Thymus (tissue), 11 donors: ENCODE measurements around the gene APP. TPM values are rescaled to one million over a fixed set of nuclear protein-coding genes. Genes with fewer than 3 reads are reported as not detected.
A peak's percentile ranks its signal among the peaks of the same experiment; 100 is the strongest.

ENCODE experiments used
- DNase-seq, 9 donors: peaks; one replicate each; pipeline ENCODE4 v3.0.0-alpha.2; 2013; ENCODE audit warnings: low spot score in 9 of 9, low read depth in 6 of 9, missing footprints in 1 of 9
- H3K27ac ChIP-seq, 2 donors: one replicate each; pipeline ENCODE4 v1.5.1; 2013; ENCODE audit warnings: control low read depth in 1 of 2, low read depth in 1 of 2, low read length in 1 of 2, mild to moderate bottlenecking in 1 of 2, moderate library complexity in 1 of 2
- H3K27me3 ChIP-seq, 2 donors: one replicate each; pipeline ENCODE4 v1.5.1; 2013; ENCODE audit warnings: low read length in 1 of 2; ENCODE audit not compliant: control insufficient read depth in 2 of 2, insufficient read depth in 1 of 2
- H3K36me3 ChIP-seq, 2 donors: one replicate each; pipeline ENCODE4 v1.5.1; 2013; ENCODE audit warnings: low read length in 1 of 2, mild to moderate bottlenecking in 1 of 2, moderate library complexity in 1 of 2; ENCODE audit not compliant: control insufficient read depth in 2 of 2, insufficient read depth in 2 of 2
- H3K4me1 ChIP-seq, 2 donors: one replicate each; pipeline ENCODE4 v1.5.1; 2013; ENCODE audit warnings: low read length in 2 of 2; ENCODE audit not compliant: control insufficient read depth in 2 of 2, insufficient read depth in 2 of 2
- H3K4me3 ChIP-seq, 2 donors: one replicate each; pipeline ENCODE4 v1.5.1; 2013; ENCODE audit warnings: low read length in 2 of 2, control low read depth in 1 of 2, mild to moderate bottlenecking in 1 of 2
- H3K9me3 ChIP-seq, 2 donors: one replicate each; pipeline ENCODE4 v1.5.1; 2013; ENCODE audit warnings: low read length in 1 of 2, mild to moderate bottlenecking in 1 of 2; ENCODE audit not compliant: control insufficient read depth in 2 of 2, insufficient read depth in 1 of 2
- WGBS: extraction: QIAGEN DNeasy Blood & Tissue Kit; methylation state at CpG from one replicate; pipeline ENCODE4 v1.1.7; 2013; 5-methylcytosine and 5-hydroxymethylcytosine counted together
- polyA plus RNA-seq: library from polyadenylated mRNA; stranded (reverse); fragments of 200-250 nt; gene quantifications from one replicate; pipeline ENCODE4 v1.2.3, GENCODE V29; 2013
- total RNA-seq: library from RNA; stranded (reverse); fragments of 120-200 nt; gene quantifications from one replicate; pipeline ENCODE4 v1.2.4, GENCODE V29; 2013
- donor health status: healthy.

Gene APP
- total and polyA plus RNA-seq, 2 donors, result 110 to 152 TPM

GRCh38 chr21:26003404-26003803 lies 167.2 kb downstream of the APP start:
- Histone ChIP-seq H3K27me3 (no peaks in the 10 kb centered on the region), H3K27ac (no peak overlapping the region), H3K36me3 (peaks cover 0 to 4% of the 10 kb centered on the region in 2 donors), H3K4me1 (peaks cover 0 to 16% of the 10 kb centered on the region in 2 donors), H3K9me3 (no peaks in the 10 kb centered on the region), H3K4me3 (no peak overlapping the region)
- DNase-seq, result no peak
- 97% methylated on average over 4 of the region's 4 CpGs for WGBS

GRCh38 chr21:26001356-26001755 lies 169.2 kb downstream of the APP start:
- Histone ChIP-seq H3K4me1 (peaks cover 0 to 22% of the 10 kb centered on the region in 2 donors), H3K4me3 (no peak overlapping the region), H3K36me3 (peaks cover 0 to 4% of the 10 kb centered on the region in 2 donors), H3K27me3 (no peaks in the 10 kb centered on the region), H3K9me3 (no peaks in the 10 kb centered on the region), H3K27ac (no peak overlapping the region)
- WGBS, result 97% methylated on average over 5 of the region's 5 CpGs
- no peak for DNase-seq

- Histone ChIP-seq H3K27ac (peak overlapping the region in 1 of 2 donors; percentile 32), H3K4me1 (peaks cover 0 to 22% of the 10 kb centered on the region in 2 donors), H3K4me3 (peak overlapping the region in 1 of 2 donors; percentile 10), H3K9me3 (no peaks in the 10 kb centered on the region), H3K36me3 (peaks cover 0 to 4% of the 10 kb centered on the region in 2 donors), H3K27me3 (no peaks in the 10 kb centered on the region)
- peak in 5 of 9 donors; percentile 47 to 84 (median 55) for DNase-seq
- 76% methylated on average over 19 of the region's 19 CpGs for WGBS
Observed at GRCh38 chr21:25999921-26000582, 170.5 kb downstream of the APP start.

- Histone ChIP-seq H3K4me3 (no peak overlapping the region), H3K9me3 (no peaks in the 10 kb centered on the region), H3K27me3 (no peaks in the 10 kb centered on the region), H3K36me3 (peaks cover 0 to 8% of the 10 kb centered on the region in 2 donors), H3K4me1 (peaks cover 0 to 22% of the 10 kb centered on the region in 2 donors), H3K27ac (no peak overlapping the region)
- peak in 5 of 9 donors; percentile 16 to 66 (median 21) for DNase-seq
- WGBS, result 84% methylated on average over 4 of the region's 4 CpGs
Observed at GRCh38 chr21:25997788-25998611, 172.6 kb downstream of the APP start.

GRCh38 chr21:25995278-25995677 lies 175.3 kb downstream of the APP start:
- H3K4me1 ChIP-seq, result peaks cover 0 to 21% of the 10 kb centered on the region in 2 donors
- no peak for DNase-seq
- no peaks in the 10 kb centered on the region for H3K9me3 ChIP-seq
- 98% methylated on average over 9 of the region's 9 CpGs for WGBS
- no peaks in the 10 kb centered on the region for H3K27me3 ChIP-seq
- peaks cover 0 to 8% of the 10 kb centered on the region in 2 donors for H3K36me3 ChIP-seq
- H3K27ac ChIP-seq, result no peak overlapping the region
- no peak overlapping the region for H3K4me3 ChIP-seq

- Histone ChIP-seq H3K9me3 (no peaks in the 10 kb centered on the region), H3K36me3 (peaks cover 0 to 8% of the 10 kb centered on the region in 2 donors), H3K4me3 (no peak overlapping the region), H3K4me1 (peaks cover 0 to 16% of the 10 kb centered on the region in 2 donors), H3K27ac (no peak overlapping the region), H3K27me3 (no peaks in the 10 kb centered on the region)
- no peak for DNase-seq
- 97% methylated on average over 1 of the region's 1 CpG for WGBS
Observed at GRCh38 chr21:25994758-25995163, 175.8 kb downstream of the APP start.

GRCh38 chr21:25988738-25989137 lies 181.8 kb downstream of the APP start:
- H3K36me3 ChIP-seq, result peaks cover 0 to 2% of the 10 kb centered on the region in 2 donors
- no peak overlapping the region for H3K4me3 ChIP-seq
- DNase-seq, result no peak
- H3K27ac ChIP-seq, result no peak overlapping the region
- no peaks in the 10 kb centered on the region for H3K9me3 ChIP-seq
- 99% methylated on average over 7 of the region's 7 CpGs for WGBS
- H3K4me1 ChIP-seq, result no peaks in the 10 kb centered on the region
- no peaks in the 10 kb centered on the region for H3K27me3 ChIP-seq

- no peaks in the 10 kb centered on the region for H3K27me3 ChIP-seq
Observed at GRCh38 chr21:25987531-25987930, 183.0 kb downstream of the APP start.

GRCh38 chr21:25986928-25987327 lies 183.6 kb downstream of the APP start:
- Histone ChIP-seq H3K27ac (no peak overlapping the region), H3K27me3 (no peaks in the 10 kb centered on the region), H3K4me1 (no peaks in the 10 kb centered on the region), H3K4me3 (no peak overlapping the region), H3K36me3 (peaks cover 0 to 5% of the 10 kb centered on the region in 2 donors), H3K9me3 (no peaks in the 10 kb centered on the region)
- 95% methylated on average over 2 of the region's 2 CpGs for WGBS
- DNase-seq, result no peak

More at GRCh38 chr21:25987531-25987930, 183.0 kb downstream of the APP start:
- WGBS, result 100% methylated on average over 2 of the region's 2 CpGs
- Histone ChIP-seq H3K36me3 (peaks cover 0 to 2% of the 10 kb centered on the region in 2 donors), H3K27ac (no peak overlapping the region), H3K4me3 (no peak overlapping the region), H3K9me3 (no peaks in the 10 kb centered on the region), H3K4me1 (no peaks in the 10 kb centered on the region)
- no peak for DNase-seq
